GM12872 (cell line): ENCODE measurements around the gene UGT1A8.

Source experiments
- CTCF ChIP-seq: IDR thresholded peaks from 3 replicates; pipeline ENCODE4 v1.5.1; 2011; ENCODE audit warnings: low read depth, mild to moderate bottlenecking, low read length, moderate library complexity; ENCODE audit not compliant: insufficient read depth

The UGT1A8 gene

GRCh38 chr2:233684640-233685039 lies 67.2 kb downstream of the UGT1A8 start:
- no peak for TF ChIP-seq CTCF

- TF ChIP-seq CTCF, result no peak
Measured at GRCh38 chr2:233686928-233687327, 69.5 kb downstream of the UGT1A8 start.

GRCh38 chr2:233688341-233688740 lies 70.9 kb downstream of the UGT1A8 start:
- no peak for TF ChIP-seq CTCF

- no peak for TF ChIP-seq CTCF
Measured at GRCh38 chr2:233689031-233689430, 71.6 kb downstream of the UGT1A8 start.

- no peak for TF ChIP-seq CTCF
Measured at GRCh38 chr2:233689501-233689900, 72.1 kb downstream of the UGT1A8 start.

GRCh38 chr2:233690444-233690843 lies 73.0 kb downstream of the UGT1A8 start:
- no peak for TF ChIP-seq CTCF

- no peak for TF ChIP-seq CTCF
Measured at GRCh38 chr2:233691443-233692433, 74.3 kb downstream of the UGT1A8 start.
